Muscle layer of duodenum (tissue), 2 donors: ENCODE measurements around the gene SLC25A44.
"Not testable (repeated sequence)": the region's sequence is repeated elsewhere in the genome, so short reads cannot be mapped to it uniquely, and the experiment has no call there.

Source experiments
- H3K27ac ChIP-seq: one replicate; pipeline ENCODE4 v1.7.0; 2013; ENCODE audit warnings: mild to moderate bottlenecking, low read length
- H3K27me3 ChIP-seq: one replicate; pipeline ENCODE4 v1.7.0; 2013; ENCODE audit warnings: low read depth, mild to moderate bottlenecking, control low read depth, low read length
- H3K36me3 ChIP-seq, 2 donors: one replicate each; pipeline ENCODE4 v1.7.0; 2013; ENCODE audit warnings: low read length in 2 of 2, control low read depth in 1 of 2, mild to moderate bottlenecking in 1 of 2; ENCODE audit not compliant: insufficient read depth in 2 of 2, control insufficient read depth in 1 of 2
- H3K4me1 ChIP-seq, 2 donors: one replicate each; pipeline ENCODE4 v1.7.0; 2013; ENCODE audit warnings: low read length in 2 of 2, mild to moderate bottlenecking in 2 of 2, control low read depth in 1 of 2, moderate library complexity in 1 of 2; ENCODE audit not compliant: insufficient read depth in 2 of 2, control insufficient read depth in 1 of 2
- H3K4me3 ChIP-seq, 2 donors: one replicate each; pipeline ENCODE4 v1.7.0; 2013; ENCODE audit warnings: low read length in 2 of 2, low read depth in 1 of 2, mild to moderate bottlenecking in 1 of 2
- H3K9me3 ChIP-seq, 2 donors: one replicate each; pipeline ENCODE4 v1.7.0; 2013; ENCODE audit warnings: low read length in 2 of 2, control low read depth in 1 of 2, mild to moderate bottlenecking in 1 of 2; ENCODE audit not compliant: control insufficient read depth in 1 of 2
- donor health status: healthy.

SLC25A44 gene

GRCh38 chr1:156165083-156165482 lies 28.8 kb upstream of the SLC25A44 start:
- H3K27me3 ChIP-seq, result no peaks in the 10 kb centered on the region
- H3K27ac ChIP-seq, result no peak overlapping the region

GRCh38 chr1:156167536-156167935 lies 26.4 kb upstream of the SLC25A44 start:
- Histone ChIP-seq H3K4me3 (no peak overlapping the region), H3K36me3 (no peaks in the 10 kb centered on the region), H3K4me1 (no peaks in the 10 kb centered on the region), H3K27ac (no peak overlapping the region), H3K27me3 (no peaks in the 10 kb centered on the region), H3K9me3 (no peaks in the 10 kb centered on the region)

More at GRCh38 chr1:156165083-156165482, 28.8 kb upstream of the SLC25A44 start:
- Histone ChIP-seq H3K9me3 (no peaks in the 10 kb centered on the region), H3K36me3 (no peaks in the 10 kb centered on the region), H3K4me1 (peaks cover 0 to 11% of the 10 kb centered on the region in 2 donors), H3K4me3 (no peak overlapping the region)

- peaks cover 0 to 11% of the 10 kb centered on the region in 2 donors for H3K36me3 ChIP-seq
Observed at GRCh38 chr1:156172696-156173470, 21.0 kb upstream of the SLC25A44 start.

GRCh38 chr1:156176610-156177210 lies 17.2 kb upstream of the SLC25A44 start:
- Histone ChIP-seq H3K36me3 (peaks cover 0 to 11% of the 10 kb centered on the region in 2 donors), H3K4me1 (no peaks in the 10 kb centered on the region), H3K27me3 (no peaks in the 10 kb centered on the region)

More at GRCh38 chr1:156172696-156173470, 21.0 kb upstream of the SLC25A44 start:
- Histone ChIP-seq H3K27me3 (no peaks in the 10 kb centered on the region), H3K27ac (no peak overlapping the region), H3K4me1 (no peaks in the 10 kb centered on the region), H3K9me3 (no peaks in the 10 kb centered on the region), H3K4me3 (no peak overlapping the region)

GRCh38 chr1:156177919-156178654 lies 15.8 kb upstream of the SLC25A44 start:
- Histone ChIP-seq H3K27ac (no peak overlapping the region), H3K36me3 (peaks cover 0 to 11% of the 10 kb centered on the region in 2 donors), H3K4me1 (no peaks in the 10 kb centered on the region), H3K27me3 (no peaks in the 10 kb centered on the region), H3K4me3 (no peak overlapping the region), H3K9me3 (no peaks in the 10 kb centered on the region)

More at GRCh38 chr1:156176610-156177210, 17.2 kb upstream of the SLC25A44 start:
- H3K4me3 ChIP-seq, result no peak overlapping the region
- H3K27ac ChIP-seq, result no peak overlapping the region
- H3K9me3 ChIP-seq, result no peaks in the 10 kb centered on the region

- Histone ChIP-seq H3K4me3 (no peak overlapping the region), H3K27ac (no peak overlapping the region), H3K9me3 (no peaks in the 10 kb centered on the region)
Observed at GRCh38 chr1:156180471-156180870, 13.4 kb upstream of the SLC25A44 start.

GRCh38 chr1:156181391-156181924 lies 12.4 kb upstream of the SLC25A44 start:
- not testable (repeated sequence) for H3K36me3 ChIP-seq, H3K27me3 ChIP-seq, H3K27ac ChIP-seq, H3K4me3 ChIP-seq, H3K4me1 ChIP-seq, H3K9me3 ChIP-seq

More at GRCh38 chr1:156180471-156180870, 13.4 kb upstream of the SLC25A44 start:
- peaks cover 0 to 11% of the 10 kb centered on the region in 2 donors for H3K36me3 ChIP-seq
- H3K4me1 ChIP-seq, result no peaks in the 10 kb centered on the region
- no peaks in the 10 kb centered on the region for H3K27me3 ChIP-seq

GRCh38 chr1:156182010-156182779 lies 11.7 kb upstream of the SLC25A44 start:
- H3K4me3 ChIP-seq, H3K9me3 ChIP-seq, H3K27me3 ChIP-seq, H3K4me1 ChIP-seq, H3K36me3 ChIP-seq, H3K27ac ChIP-seq: not testable (repeated sequence)

- not testable (repeated sequence) for H3K9me3 ChIP-seq, H3K4me1 ChIP-seq, H3K36me3 ChIP-seq, H3K27ac ChIP-seq, H3K4me3 ChIP-seq, H3K27me3 ChIP-seq
Observed at GRCh38 chr1:156186347-156187177, 7.3 kb upstream of the SLC25A44 start.

- H3K9me3 ChIP-seq, H3K27ac ChIP-seq, H3K27me3 ChIP-seq, H3K4me3 ChIP-seq, H3K36me3 ChIP-seq: not testable (repeated sequence)
- H3K4me1 ChIP-seq, result peaks cover 0 to 17% of the 10 kb centered on the region in 2 donors
Observed at GRCh38 chr1:156190265-156190664, 3.6 kb upstream of the SLC25A44 start.
